HL-60/S4 treated with retinoic acid at 250 ng/mL for 4 days and 3 days (cell line): Measurements from ENCODE around the gene DIPK1A.

Experiments used
- in situ Hi-C: fragments of 300-500 bp; cut with MboI; formaldehyde crosslinking; loops from 2 replicates; pipeline ENCODE4 v1.7.0; 2022; ENCODE audit warnings: low sequenced_read_pairs

Gene DIPK1A

GRCh38 chr1:92961131-92961895, at the start of gene DIPK1A:
DIPK1A (minus strand) TSS chr1:92961462; CDS start chr1:92961429, 33 bp downstream.
- in situ Hi-C loops, result no loop called here

- in situ Hi-C loops, result no loop called here
Observed at GRCh38 chr1:93007941-93008577, 46.8 kb upstream of the DIPK1A start.

GRCh38 chr1:93005252-93005598, 44.0 kb upstream of the DIPK1A start:
- in situ Hi-C loops, result no loop called here

- in situ Hi-C loops, result no loop called here
Observed at GRCh38 chr1:93004566-93005251, 43.4 kb upstream of the DIPK1A start.

GRCh38 chr1:93003981-93004380, 42.7 kb upstream of the DIPK1A start:
- in situ Hi-C loops, result no loop called here

- in situ Hi-C loops, result no loop called here
Observed at GRCh38 chr1:93002781-93003180, 41.5 kb upstream of the DIPK1A start.

- in situ Hi-C loops, result no loop called here
Observed at GRCh38 chr1:93001893-93002292, 40.6 kb upstream of the DIPK1A start.

GRCh38 chr1:93000751-93001175, 39.5 kb upstream of the DIPK1A start:
- in situ Hi-C loops, result no loop called here

- in situ Hi-C loops, result no loop called here
Observed at GRCh38 chr1:93000291-93000690, 39.0 kb upstream of the DIPK1A start.

- in situ Hi-C loops, result loop anchor here (5.0 kb wide), 1 partner anchor 137 kb away; no protein-coding TSS in a partner anchor
Observed at GRCh38 chr1:92998821-92999220, 37.6 kb upstream of the DIPK1A start.

GRCh38 chr1:92995441-92996430, 34.5 kb upstream of the DIPK1A start:
- in situ Hi-C loops, result loop anchor here (5.0 kb wide), 1 partner anchor 133 kb away; no protein-coding TSS in a partner anchor

- in situ Hi-C loops, result no loop called here
Observed at GRCh38 chr1:92994105-92994712, 32.9 kb upstream of the DIPK1A start.

- in situ Hi-C loops, result no loop called here
Observed at GRCh38 chr1:92993581-92993980, 32.3 kb upstream of the DIPK1A start.

- in situ Hi-C loops, result no loop called here
Observed at GRCh38 chr1:92992877-92993276, 31.6 kb upstream of the DIPK1A start.

- in situ Hi-C loops, result no loop called here
Observed at GRCh38 chr1:92992054-92992453, 30.8 kb upstream of the DIPK1A start.

- in situ Hi-C loops, result no loop called here
Observed at GRCh38 chr1:92990828-92991227, 29.6 kb upstream of the DIPK1A start.

GRCh38 chr1:92989936-92990583, 28.8 kb upstream of the DIPK1A start:
- in situ Hi-C loops, result no loop called here

- in situ Hi-C loops, result no loop called here
Observed at GRCh38 chr1:92989253-92989652, 28.0 kb upstream of the DIPK1A start.

- in situ Hi-C loops, result no loop called here
Observed at GRCh38 chr1:92987462-92987861, 26.2 kb upstream of the DIPK1A start.

GRCh38 chr1:92985101-92985500, 23.8 kb upstream of the DIPK1A start:
- in situ Hi-C loops, result no loop called here
